T-helper 2 cell treated with Interferon-gamma antibody and Interleukin-4, amounts not matched to agents 100 ng/mL and 5 ng/mL, for 36 hours (primary cell): ENCODE data around the gene RBM20. TPM values are rescaled to one million over a fixed set of nuclear protein-coding genes. Genes with fewer than 3 reads are reported as not detected.

Experiments
- intact Hi-C: fragments of 100-400 bp; cut with micrococcal nuclease; formaldehyde crosslinking; loops from one replicate; pipeline ENCODE4 v1.15.1; 2023
- total RNA-seq: library from RNA; stranded (reverse); gene quantifications from 2 replicates; pipeline ENCODE4 v1.2.3, GENCODE V29; 2022

Gene RBM20
- total RNA-seq, 1 donor from 2014 or later: 0.09 TPM

GRCh38 chr10:110670335-110670734, 26.2 kb downstream of the RBM20 start:
- intact Hi-C loops: no loop called here

GRCh38 chr10:110671788-110672579, 27.8 kb downstream of the RBM20 start:
- intact Hi-C loops: loop anchor here (2.0 kb wide), 1 partner anchor 365 kb away; no protein-coding TSS in a partner anchor

GRCh38 chr10:110672580-110672919, 28.4 kb downstream of the RBM20 start:
- intact Hi-C loops: loop anchor here (2.0 kb wide), 1 partner anchor 366 kb away; no protein-coding TSS in a partner anchor

- intact Hi-C loops: no loop called here
Observed at GRCh38 chr10:110676016-110676415, 31.9 kb downstream of the RBM20 start.

GRCh38 chr10:110679486-110680272, 35.5 kb downstream of the RBM20 start:
- intact Hi-C loops: loop anchor here (2.0 kb wide), 1 partner anchor 69 kb away; no protein-coding TSS in a partner anchor

- intact Hi-C loops: loop anchor here (2.0 kb wide), 1 partner anchor 70 kb away; no protein-coding TSS in a partner anchor
Observed at GRCh38 chr10:110680273-110681020, 36.3 kb downstream of the RBM20 start.

- intact Hi-C loops: loop anchor here (2.0 kb wide), 1 partner anchor 70 kb away; no protein-coding TSS in a partner anchor
Observed at GRCh38 chr10:110681023-110681681, 37.0 kb downstream of the RBM20 start.

GRCh38 chr10:110682348-110682747, 38.2 kb downstream of the RBM20 start:
- intact Hi-C loops: no loop called here

- intact Hi-C loops: no loop called here
Observed at GRCh38 chr10:110684800-110685446, 40.8 kb downstream of the RBM20 start.

- intact Hi-C loops: no loop called here
Observed at GRCh38 chr10:110686047-110686446, 41.9 kb downstream of the RBM20 start.

GRCh38 chr10:110686949-110687348, 42.8 kb downstream of the RBM20 start:
- intact Hi-C loops: no loop called here

GRCh38 chr10:110687400-110687799, 43.3 kb downstream of the RBM20 start:
- intact Hi-C loops: no loop called here

- intact Hi-C loops: no loop called here
Observed at GRCh38 chr10:110691139-110691538, 47.0 kb downstream of the RBM20 start.

GRCh38 chr10:110694263-110694662, 50.1 kb downstream of the RBM20 start:
- intact Hi-C loops: no loop called here

- intact Hi-C loops: no loop called here
Observed at GRCh38 chr10:110694820-110695538, 50.8 kb downstream of the RBM20 start.

- intact Hi-C loops: no loop called here
Observed at GRCh38 chr10:110695539-110695886, 51.4 kb downstream of the RBM20 start.

GRCh38 chr10:110696436-110696835, 52.3 kb downstream of the RBM20 start:
- intact Hi-C loops: no loop called here

- intact Hi-C loops: no loop called here
Observed at GRCh38 chr10:110698340-110698739, 54.2 kb downstream of the RBM20 start.

GRCh38 chr10:110698782-110699201, 54.7 kb downstream of the RBM20 start:
- intact Hi-C loops: no loop called here
